C1 segment of cervical spinal cord (tissue), 14 donors: ENCODE data around the gene RAPGEF5.
"Not testable (repeated sequence)": the region's sequence is repeated elsewhere in the genome, so short reads cannot be mapped to it uniquely, and the experiment has no call there.

ENCODE experiments used
- DNase-seq, 14 donors: peaks; one replicate each; lab custom pipeline; 2025; lab: John Stamatoyannopoulos, UW

The RAPGEF5 gene

GRCh38 chr7:22088827-22089226 is 268.1 kb downstream of the RAPGEF5 start:
- no peak for DNase-seq

GRCh38 chr7:22087861-22088260 is 269.1 kb downstream of the RAPGEF5 start:
- peak in 1 of 14 donors; percentile 24 for DNase-seq

DNA sequence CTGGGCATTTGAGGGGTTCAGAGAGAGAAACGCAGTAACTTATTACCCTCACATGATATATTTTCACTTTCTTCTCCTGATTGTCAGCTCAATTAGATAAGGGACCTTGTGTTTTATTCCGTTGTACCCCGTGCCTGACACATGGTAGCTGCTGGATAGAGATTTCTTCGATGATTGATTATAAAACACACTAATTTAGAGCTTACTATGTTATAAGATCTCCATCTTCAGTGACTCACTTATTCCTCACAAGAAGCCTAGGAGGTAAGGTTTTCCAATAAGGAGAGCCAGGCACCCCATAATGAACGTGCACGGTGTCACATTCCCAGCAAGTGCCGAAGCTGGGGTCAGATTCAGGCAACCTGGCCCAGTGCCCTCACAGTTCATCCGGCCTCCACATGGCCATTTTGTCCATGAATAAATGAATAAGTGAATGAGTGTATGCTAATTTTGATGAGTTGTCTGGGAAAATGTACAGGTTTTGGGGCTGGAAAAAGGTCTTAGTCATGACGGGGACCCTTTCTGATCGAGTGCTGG is 273.2 kb downstream of the RAPGEF5 start:
- no peak for DNase-seq

- DNase-seq, result peak; percentile 75 to 93 (median 86)
Measured at GRCh38 chr7:22082886-22083703, 273.9 kb downstream of the RAPGEF5 start.

DNA sequence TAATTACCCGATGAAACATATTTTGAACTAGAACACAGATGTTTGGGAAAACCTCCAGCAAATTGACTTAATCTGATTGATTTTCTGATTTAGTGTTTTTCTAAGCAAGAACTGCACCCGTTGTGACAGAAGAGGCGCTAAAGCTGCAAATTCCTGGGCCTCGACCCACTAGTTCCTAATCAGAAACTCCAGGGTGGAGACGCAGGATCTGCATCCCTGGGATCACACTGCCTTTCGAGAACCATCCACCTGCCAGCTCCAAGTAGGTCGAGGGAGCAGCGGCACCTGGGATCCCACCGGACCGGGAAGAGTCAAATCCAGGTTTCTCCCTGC is 274.4 kb downstream of the RAPGEF5 start:
- DNase-seq, result no peak

DNA sequence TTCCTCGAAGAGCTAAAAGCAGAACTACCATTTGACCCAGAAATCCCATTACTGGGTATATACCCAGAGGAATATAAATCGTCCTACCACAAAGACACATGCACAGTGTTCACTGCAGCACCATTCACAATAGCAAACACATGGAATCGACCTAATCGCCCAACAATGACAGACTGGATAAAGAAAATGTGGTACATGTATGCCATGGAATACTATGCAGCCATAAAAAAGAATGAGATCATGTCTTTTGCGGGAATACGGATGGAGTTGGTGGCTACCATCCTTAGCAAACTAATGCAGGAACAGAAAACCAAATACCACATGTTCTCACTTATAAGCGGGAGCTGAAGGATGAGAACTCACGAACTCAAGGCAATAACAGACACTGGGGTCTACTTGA is 276.7 kb downstream of the RAPGEF5 start:
- not testable (repeated sequence) for DNase-seq

- DNase-seq, result not testable (repeated sequence)
Measured at GRCh38 chr7:22078872-22079271, 278.1 kb downstream of the RAPGEF5 start.

- no peak for DNase-seq
Measured at GRCh38 chr7:22075561-22075960, 281.4 kb downstream of the RAPGEF5 start.

GRCh38 chr7:22074897-22075296 is 282.1 kb downstream of the RAPGEF5 start:
- no peak for DNase-seq
